Lower leg skin (tissue), 3 donors: ENCODE data around the gene RALGAPA2.

Experiments
- CTCF ChIP-seq, 3 donors: fragments of 450-650 bp; IDR thresholded peaks; one replicate each; pipeline ENCODE4 v1.5.1; 2016; ENCODE audit warnings: antibody characterized with exemption in 3 of 3, mild to moderate bottlenecking in 3 of 3, moderate library complexity in 2 of 3
- POLR2A ChIP-seq, 2 donors: fragments of 450-650 bp; IDR thresholded peaks; one replicate each; pipeline ENCODE4 v1.6.1; 2016 to 2017; ENCODE audit warnings: antibody characterized with exemption in 2 of 2, mild to moderate bottlenecking in 1 of 2, moderate library complexity in 1 of 2

GRCh38 chr20:20488388-20488787, 224.1 kb downstream of the RALGAPA2 start:
- TF ChIP-seq CTCF (IDR thresholded peaks at IDR 0.05) (no peak), POLR2A (IDR thresholded peaks at IDR 0.05) (no peak)
